K562 (cell line): ENCODE data around the gene CCDC183. TPM values are rescaled to one million over a fixed set of nuclear protein-coding genes. Genes with fewer than 3 reads are reported as not detected.

ENCODE experiments used
- ASH1L ChIP-seq: fragments of 450-650 bp; IDR thresholded peaks from 2 replicates; pipeline ENCODE4 v1.6.1; 2018; ENCODE audit warnings: borderline replicate concordance, mild to moderate bottlenecking, low read depth; ENCODE audit not compliant: partially characterized antibody
- BACH1 ChIP-seq: fragments of 200-800 bp; sonication (Bioruptor generic); IDR thresholded peaks from 2 replicates; pipeline ENCODE4 v1.6.1; 2016; ENCODE audit warnings: missing genetic modification characterization, missing compliant biosample characterization
- MYNN ChIP-seq, 2 experiments: sonication (generic); formaldehyde crosslinking in 1 of 2; IDR thresholded peaks; 2 replicates each; pipeline versions ENCODE4 v1.5.0 to v1.6.1; 2016 to 2020; ENCODE audit warnings: antibody characterized with exemption in 1 of 2, missing genetic modification reagents in 1 of 2
- NBN ChIP-seq: fragments of 450-650 bp; IDR thresholded peaks from 2 replicates; pipeline ENCODE4 v1.6.1; 2016; ENCODE audit warnings: low read depth, mild to moderate bottlenecking
- NELFE ChIP-seq: IDR thresholded peaks from 2 replicates; pipeline ENCODE4 v1.6.1; 2011; ENCODE audit warnings: mild to moderate bottlenecking; ENCODE audit not compliant: insufficient read depth, insufficient read length
- NFIC ChIP-seq: fragments of 450-650 bp; IDR thresholded peaks from 2 replicates; pipeline ENCODE4 v1.6.1; 2017; ENCODE audit warnings: mild to moderate bottlenecking, inconsistent platforms
- POLR2G ChIP-seq: fragments of 200-400 bp; formaldehyde crosslinking; IDR thresholded peaks from 2 replicates; pipeline ENCODE4 v1.6.1; 2017; ENCODE audit warnings: low read depth, mild to moderate bottlenecking, antibody characterized with exemption, low read length, moderate library complexity
- RAD51 ChIP-seq: fragments of 450-650 bp; IDR thresholded peaks from 2 replicates; pipeline ENCODE4 v1.7.1; 2016; ENCODE audit warnings: low read depth, mild to moderate bottlenecking, borderline replicate concordance
- RBM22 ChIP-seq: fragments of 200-400 bp; formaldehyde crosslinking; IDR thresholded peaks from 2 replicates; pipeline ENCODE4 v1.6.1; 2018; ENCODE audit warnings: low read length, low read depth; ENCODE audit not compliant: poor library complexity, severe bottlenecking
- SNRNP70 ChIP-seq: fragments of 200-400 bp; formaldehyde crosslinking; optimal IDR thresholded peaks from 2 replicates; pipeline ENCODE3; 2017; ENCODE audit warnings: low read depth, low read length
- SOX6 ChIP-seq: fragments of 450-650 bp; IDR thresholded peaks from 2 replicates; pipeline ENCODE4 v1.6.1; 2014; ENCODE audit warnings: mild to moderate bottlenecking
- SP2 ChIP-seq: IDR thresholded peaks from 2 replicates; pipeline ENCODE4 v1.6.1; 2011; ENCODE audit warnings: mild to moderate bottlenecking, low read depth, low read length, moderate library complexity; ENCODE audit not compliant: poor library complexity, severe bottlenecking; ENCODE audit errors: extremely low read depth
- TCF3 ChIP-seq: sonication (generic); formaldehyde crosslinking; IDR thresholded peaks from 2 replicates; pipeline ENCODE4 v1.4.0; 2020; ENCODE audit warnings: mild to moderate bottlenecking, missing genetic modification reagents
- TFAP4 ChIP-seq: sonication (generic); formaldehyde crosslinking; IDR thresholded peaks from 2 replicates; pipeline ENCODE4 v1.8.0; 2022; ENCODE audit warnings: missing genetic modification reagents, mild to moderate bottlenecking, moderate library complexity, borderline replicate concordance
- U2AF1 ChIP-seq: fragments of 200-400 bp; formaldehyde crosslinking; optimal IDR thresholded peaks from 2 replicates; pipeline ENCODE3; 2017; ENCODE audit warnings: mild to moderate bottlenecking, low read depth, low read length, moderate library complexity
- YY1 ChIP-seq, 3 experiments: IDR thresholded peaks; 2 replicates each; pipeline ENCODE4 v1.6.1; 2011; ENCODE audit warnings: low read length in 2 of 3, mild to moderate bottlenecking in 2 of 3, moderate library complexity in 2 of 3, borderline replicate concordance in 1 of 3, control low read depth in 1 of 3, low read depth in 1 of 3; ENCODE audit not compliant: insufficient read depth in 3 of 3, insufficient replicate concordance in 2 of 3, control insufficient read depth in 1 of 3, insufficient read length in 1 of 3; ENCODE audit errors: extremely low read depth in 1 of 3
- ZKSCAN3 ChIP-seq: fragments of 250-450 bp; sonication (Bioruptor Pico); IDR thresholded peaks from 2 replicates; pipeline ENCODE4 v1.4.0; 2020
- ZNF224 ChIP-seq: sonication (generic); formaldehyde crosslinking; IDR thresholded peaks from 2 replicates; pipeline ENCODE4 v1.8.0; 2022; ENCODE audit warnings: mild to moderate bottlenecking, missing genetic modification reagents
- ZNF589 ChIP-seq: fragments of 200-800 bp; sonication (Bioruptor generic); IDR thresholded peaks from 2 replicates; pipeline ENCODE4 v1.6.1; 2016; ENCODE audit warnings: low read depth, missing genetic modification characterization, missing compliant biosample characterization
- ZNF644 ChIP-seq: fragments of 200-800 bp; sonication (Bioruptor generic); IDR thresholded peaks from 2 replicates; pipeline ENCODE4 v1.6.1; 2016; ENCODE audit warnings: low read depth, missing genetic modification characterization, missing compliant biosample characterization
- ZSCAN32 ChIP-seq: fragments of 450-650 bp; formaldehyde crosslinking; IDR thresholded peaks from 2 replicates; pipeline ENCODE4 v1.4.0; 2020; ENCODE audit warnings: mild to moderate bottlenecking, moderate library complexity
- ZZZ3 ChIP-seq: fragments of 450-650 bp; IDR thresholded peaks from 2 replicates; pipeline ENCODE4 v1.6.1; 2016; ENCODE audit warnings: antibody characterized with exemption, mild to moderate bottlenecking, moderate library complexity
- polyA plus RNA-seq, 8 experiments: library from polyadenylated mRNA; depleted of rRNA in 4 of 8; stranded (reverse) in 5 of 8; unstranded in 3 of 8; fragments of >200 nt; fragmentation: Nextera tagmentation in 2 of 8; fragmentation: Illumina TruSeq in 1 of 8; extraction: Ambion mirVana in 2 of 8; extraction: Trizol in 1 of 8; gene quantifications; 2 replicates each; pipeline versions ENCODE4 v1.2.1 to v1.2.3, GENCODE V29; 2011 to 2014; ENCODE audit warnings: inconsistent platforms in 1 of 8, missing spikeins in 1 of 8
- total RNA-seq, 7 experiments: library from RNA; depleted of rRNA in 6 of 7; stranded (reverse); fragments of >200 nt in 6 of 7; fragmentation: Illumina TruSeq in 2 of 7; extraction: Trizol in 2 of 7; gene quantifications; 2 replicates each; pipeline versions ENCODE4 v1.2.1 to v1.2.3, GENCODE V29; 2011 to 2021; ENCODE audit warnings: low replicate concordance in 1 of 7

CCDC183 gene
- total and polyA plus RNA-seq, 9 of the 15 experiments (the other 6 are each of a cell fraction or from before 2014, with no cell fraction given) = 0.21 to 0.60 (median 0.29) TPM; not detected in 4

DNA sequence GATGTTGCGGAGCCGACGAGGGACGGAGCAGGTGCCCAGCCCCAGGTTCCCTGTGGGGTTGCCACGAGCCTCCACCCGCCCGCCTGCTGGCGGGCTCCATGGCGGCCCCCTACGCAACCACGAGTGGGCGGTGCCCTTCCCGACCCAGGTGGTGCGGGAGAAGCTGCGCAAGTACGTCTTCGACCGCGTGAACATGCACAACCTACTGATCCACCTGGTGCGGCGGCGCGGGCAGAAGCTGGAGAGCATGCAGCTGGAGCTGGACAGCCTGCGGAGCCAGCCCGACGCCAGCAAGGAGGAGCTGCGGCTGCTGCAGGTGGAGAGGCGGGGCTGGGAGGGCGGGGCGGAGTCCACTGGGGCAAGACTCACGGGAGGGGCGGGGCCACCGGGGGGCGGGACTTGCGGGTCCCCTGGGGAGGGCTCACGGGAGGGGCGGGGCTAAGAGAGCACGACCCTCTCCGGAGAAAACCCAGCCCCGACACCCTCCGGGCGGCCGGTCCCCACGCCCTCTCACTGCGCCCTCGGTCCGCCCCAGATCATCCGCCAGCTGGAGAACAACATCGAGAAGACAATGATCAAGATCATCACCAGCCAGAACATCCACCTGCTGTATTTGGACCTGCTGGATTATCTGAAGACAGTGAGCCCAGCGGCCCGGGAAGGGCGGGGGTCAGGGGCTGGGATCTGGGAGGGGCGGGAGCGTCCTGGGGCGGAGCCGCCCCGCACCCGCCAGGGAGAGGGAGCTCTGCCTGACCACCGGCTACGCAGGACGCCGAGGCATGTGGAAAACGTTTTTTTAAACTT is 3.9 kb downstream of the CCDC183 start (continued):
- TF ChIP-seq TFAP4 (CRISPR knock-in tag) = peak; percentile 86
- no peak for TF ChIP-seq NELFE
- peak; percentile 79 for TF ChIP-seq POLR2G
- TF ChIP-seq YY1 (IDR thresholded peaks at IDR 0.05; ENCODE audit: borderline replicate concordance in 1 of 3, control insufficient read depth in 1 of 3, extremely low read depth in 1 of 3, insufficient read depth in 3 of 3, insufficient read length in 1 of 3, insufficient replicate concordance in 2 of 3, low read depth in 1 of 3, low read length in 2 of 3) = peak in 2 of 3 experiments; percentile 60 to 75
- no peak for TF ChIP-seq SOX6
- TF ChIP-seq NBN = peak; percentile 42; the same call in 1 of the 2 replicates
- no peak for TF ChIP-seq SP2
- TF ChIP-seq ZSCAN32 (CRISPR knock-in tag) = no peak
- no peak for TF ChIP-seq ASH1L
- TF ChIP-seq SNRNP70 = no peak
- TF ChIP-seq ZNF224 (CRISPR knock-in tag) = no peak
- 0 out of 2 replicates have a peak, but pooled peaks have one; percentile 14 for TF ChIP-seq TCF3 (CRISPR knock-in tag)
- TF ChIP-seq MYNN (IDR thresholded peaks at IDR 0.05) = no peak
- no peak for TF ChIP-seq MYNN (CRISPR knock-in tag; IDR thresholded peaks at IDR 0.05)
- no peak for TF ChIP-seq RAD51
- TF ChIP-seq ZKSCAN3 = no peak
- TF ChIP-seq BACH1 (tag) = no peak
- TF ChIP-seq ZZZ3 = no peak
- no peak for TF ChIP-seq ZNF644 (tag)
- peak; percentile 36 for TF ChIP-seq U2AF1
- TF ChIP-seq NFIC = 0 out of 2 replicates have a peak, but pooled peaks have one; percentile 13
- peak; percentile 87 for TF ChIP-seq RBM22
- TF ChIP-seq ZNF589 (CRISPR knock-in tag) = no peak
